Measurements from ENCODE around the gene CRABP2.

Gene CRABP2

DNA sequence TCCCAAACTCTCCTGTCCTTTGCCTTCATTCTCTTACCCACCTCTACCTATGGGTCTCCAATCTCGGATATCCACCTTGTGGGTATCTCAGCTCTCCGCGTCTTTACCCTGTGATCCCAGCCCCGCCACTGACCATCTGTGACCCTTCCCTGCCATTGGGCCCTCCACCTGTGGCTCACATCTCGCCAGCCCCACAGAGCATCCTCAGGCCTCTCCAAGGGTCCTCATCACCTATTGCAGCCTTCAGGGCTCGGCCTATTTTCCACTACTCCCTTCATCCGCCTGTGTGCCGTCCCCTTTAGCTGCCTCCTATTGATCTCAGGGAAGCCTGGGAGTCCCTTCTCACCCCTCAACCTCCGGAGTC is 52.4 kb downstream of the CRABP2 start:
- DNase-seq = no peak

DNA sequence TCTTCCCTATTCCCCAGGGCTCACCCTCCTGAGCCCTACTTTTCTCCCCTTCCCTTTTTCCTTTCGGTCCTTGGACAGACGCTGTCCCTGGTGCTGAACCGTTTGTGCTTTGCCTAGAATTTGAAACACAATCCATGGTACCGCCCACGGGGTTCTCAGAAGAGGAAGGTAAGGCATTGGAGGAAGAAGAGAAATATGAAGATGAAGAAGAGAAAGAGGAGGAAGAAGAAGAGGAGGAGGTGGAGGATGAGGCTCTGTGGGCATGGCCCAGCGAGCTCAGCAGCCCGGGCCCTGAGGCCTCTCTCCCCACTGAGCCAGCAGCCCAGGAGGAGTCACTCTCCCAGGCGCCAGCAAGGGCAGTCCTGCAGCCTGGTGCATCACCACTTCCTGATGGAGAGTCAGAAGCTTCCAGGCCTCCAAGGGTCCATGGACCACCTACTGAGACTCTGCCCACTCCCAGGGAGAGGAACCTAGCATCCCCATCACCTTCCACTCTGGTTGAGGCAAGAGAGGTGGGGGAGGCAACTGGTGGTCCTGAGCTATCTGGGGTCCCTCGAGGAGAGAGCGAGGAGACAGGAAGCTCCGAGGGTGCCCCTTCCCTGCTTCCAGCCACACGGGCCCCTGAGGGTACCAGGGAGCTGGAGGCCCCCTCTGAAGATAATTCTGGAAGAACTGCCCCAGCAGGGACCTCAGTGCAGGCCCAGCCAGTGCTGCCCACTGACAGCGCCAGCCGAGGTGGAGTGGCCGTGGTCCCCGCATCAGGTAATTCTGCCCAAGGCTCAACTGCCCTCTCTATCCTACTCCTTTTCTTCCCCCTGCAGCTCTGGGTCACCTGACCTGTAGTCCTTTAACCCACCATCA is 53.0 kb downstream of the CRABP2 start:
- no peak for DNase-seq

Measured in fibroblast of skin of back (primary cell).